ENCODE data around the gene TFCP2. TPM values are rescaled to one million over a fixed set of nuclear protein-coding genes. Genes with fewer than 3 reads are reported as not detected.

Gene TFCP2
- total and polyA plus RNA-seq, 2 of the 13 experiments (the other 11 are each of a cell fraction or from before 2014, with no cell fraction given) = 7.6 to 10.0 TPM

DNA sequence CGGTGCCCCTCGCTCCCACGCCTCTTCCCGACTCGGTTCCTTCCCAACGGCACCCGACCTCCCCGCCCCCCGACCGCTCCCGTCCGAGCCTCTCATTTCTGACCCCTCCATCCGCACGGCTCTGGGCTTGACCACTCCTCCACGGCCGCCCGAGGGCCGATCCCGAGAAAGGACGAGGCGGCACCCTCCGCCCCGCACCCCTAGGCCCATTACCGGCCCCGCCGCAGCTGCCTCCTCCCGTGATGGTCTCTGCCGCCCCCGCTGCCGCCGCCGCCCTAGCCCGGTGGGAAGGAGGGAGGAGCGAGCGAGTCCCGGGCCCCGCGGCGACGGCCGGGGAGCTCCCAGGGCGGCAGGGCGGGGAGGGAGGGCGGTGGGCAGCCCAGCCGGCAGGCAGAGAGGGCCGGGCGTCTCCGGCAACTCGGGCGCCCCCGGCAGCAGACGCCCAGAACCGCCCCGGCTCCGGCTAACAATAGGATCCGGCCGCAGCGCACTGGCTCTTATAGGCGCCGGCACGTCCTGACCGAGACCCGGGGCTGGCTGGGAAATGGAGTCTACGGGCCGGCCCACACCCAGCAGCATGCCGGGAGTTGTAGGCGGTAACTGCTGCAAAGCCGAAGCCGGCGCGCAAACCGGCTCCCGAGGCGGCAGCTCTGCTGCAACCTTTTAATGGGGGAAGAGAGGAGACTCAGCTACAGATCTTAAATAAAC, 89.7 kb downstream of the TFCP2 start, which contains the start of gene CSRNP2 (continued):
- TF ChIP-seq MTA1 (CRISPR knock-in tag; IDR thresholded peaks at IDR 0.05; ENCODE audit: borderline replicate concordance) (0 out of 2 replicates have a peak, but pooled peaks have one; percentile 15), SP5 (CRISPR knock-in tag; IDR thresholded peaks at IDR 0.05; ENCODE audit: borderline replicate concordance, low read depth) (0 out of 2 replicates have a peak, but pooled peaks have one; percentile 17), PHF8 (CRISPR knock-in tag; IDR thresholded peaks at IDR 0.05) (peak; percentile 73), ZNF687 (CRISPR knock-in tag; IDR thresholded peaks at IDR 0.05) (peak; percentile 87), PHF21A (CRISPR knock-in tag; IDR thresholded peaks at IDR 0.05) (peak; percentile 28; the same call in 1 of the 2 replicates), DMAP1 (CRISPR knock-in tag; IDR thresholded peaks at IDR 0.05) (peak; percentile 13; the same call in 1 of the 2 replicates), ELF1 (CRISPR knock-in tag; IDR thresholded peaks at IDR 0.05) (peak; percentile 79), ZNF841 (CRISPR knock-in tag; IDR thresholded peaks at IDR 0.05; ENCODE audit: borderline replicate concordance) (no peak), SPEN (CRISPR knock-in tag; IDR thresholded peaks at IDR 0.05; ENCODE audit: low read depth) (peak; percentile 64), ZNF296 (CRISPR knock-in tag; conservative IDR thresholded peaks at IDR 0.05) (0 out of 2 replicates have a peak, but pooled peaks have one; percentile 56), GABPB1 (CRISPR knock-in tag; IDR thresholded peaks at IDR 0.05) (peak; percentile 88), KDM5A (IDR thresholded peaks at IDR 0.05; ENCODE audit: borderline replicate concordance, low read length) (0 out of 2 replicates have a peak, but pooled peaks have one; percentile 31), KAT8 (CRISPR knock-in tag; IDR thresholded peaks at IDR 0.05) (peak; percentile 84), ZBTB7A (CRISPR knock-in tag; IDR thresholded peaks at IDR 0.05) (no peak), RAD51 (IDR thresholded peaks at IDR 0.05; ENCODE audit: borderline replicate concordance) (no peak), HNF4G (IDR thresholded peaks at IDR 0.05; ENCODE audit: borderline replicate concordance, low read depth, low read length) (0 out of 2 replicates have a peak, but pooled peaks have one; percentile 18), HNF4G (CRISPR knock-in tag; IDR thresholded peaks at IDR 0.05; ENCODE audit: borderline replicate concordance, low read depth) (0 out of 2 replicates have a peak, but pooled peaks have one; percentile 13), ZSCAN30 (CRISPR knock-in tag; IDR thresholded peaks at IDR 0.05) (no peak), CENPT (CRISPR knock-in tag; IDR thresholded peaks at IDR 0.05; ENCODE audit: low read depth) (no peak; the same call in 1 of the 2 replicates)
- TF ChIP-seq, protein P1, sequence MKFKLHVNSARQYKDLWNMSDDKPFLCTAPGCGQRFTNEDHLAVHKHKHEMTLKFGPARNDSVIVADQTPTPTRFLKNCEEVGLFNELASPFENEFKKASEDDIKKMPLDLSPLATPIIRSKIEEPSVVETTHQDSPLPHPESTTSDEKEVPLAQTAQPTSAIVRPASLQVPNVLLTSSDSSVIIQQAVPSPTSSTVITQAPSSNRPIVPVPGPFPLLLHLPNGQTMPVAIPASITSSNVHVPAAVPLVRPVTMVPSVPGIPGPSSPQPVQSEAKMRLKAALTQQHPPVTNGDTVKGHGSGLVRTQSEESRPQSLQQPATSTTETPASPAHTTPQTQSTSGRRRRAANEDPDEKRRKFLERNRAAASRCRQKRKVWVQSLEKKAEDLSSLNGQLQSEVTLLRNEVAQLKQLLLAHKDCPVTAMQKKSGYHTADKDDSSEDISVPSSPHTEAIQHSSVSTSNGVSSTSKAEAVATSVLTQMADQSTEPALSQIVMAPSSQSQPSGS (CRISPR knock-in tag; IDR thresholded peaks at IDR 0.05) = peak; percentile 68; the same call in 1 of the 2 replicates
- TF ChIP-seq, protein P2, sequence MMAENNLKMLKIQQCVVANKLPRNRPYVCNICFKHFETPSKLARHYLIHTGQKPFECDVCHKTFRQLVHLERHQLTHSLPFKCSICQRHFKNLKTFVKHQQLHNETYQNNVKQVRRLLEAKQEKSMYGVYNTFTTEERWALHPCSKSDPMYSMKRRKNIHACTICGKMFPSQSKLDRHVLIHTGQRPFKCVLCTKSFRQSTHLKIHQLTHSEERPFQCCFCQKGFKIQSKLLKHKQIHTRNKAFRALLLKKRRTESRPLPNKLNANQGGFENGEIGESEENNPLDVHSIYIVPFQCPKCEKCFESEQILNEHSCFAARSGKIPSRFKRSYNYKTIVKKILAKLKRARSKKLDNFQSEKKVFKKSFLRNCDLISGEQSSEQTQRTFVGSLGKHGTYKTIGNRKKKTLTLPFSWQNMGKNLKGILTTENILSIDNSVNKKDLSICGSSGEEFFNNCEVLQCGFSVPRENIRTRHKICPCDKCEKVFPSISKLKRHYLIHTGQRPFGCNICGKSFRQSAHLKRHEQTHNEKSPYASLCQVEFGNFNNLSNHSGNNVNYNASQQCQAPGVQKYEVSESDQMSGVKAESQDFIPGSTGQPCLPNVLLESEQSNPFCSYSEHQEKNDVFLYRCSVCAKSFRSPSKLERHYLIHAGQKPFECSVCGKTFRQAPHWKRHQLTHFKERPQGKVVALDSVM (CRISPR knock-in tag; IDR thresholded peaks at IDR 0.05) = peak; percentile 42; the same call in 1 of the 2 replicates
- TF ChIP-seq, protein P3, sequence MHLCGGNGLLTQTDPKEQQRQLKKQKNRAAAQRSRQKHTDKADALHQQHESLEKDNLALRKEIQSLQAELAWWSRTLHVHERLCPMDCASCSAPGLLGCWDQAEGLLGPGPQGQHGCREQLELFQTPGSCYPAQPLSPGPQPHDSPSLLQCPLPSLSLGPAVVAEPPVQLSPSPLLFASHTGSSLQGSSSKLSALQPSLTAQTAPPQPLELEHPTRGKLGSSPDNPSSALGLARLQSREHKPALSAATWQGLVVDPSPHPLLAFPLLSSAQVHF (CRISPR knock-in tag; IDR thresholded peaks at IDR 0.05) = no peak

Measured in HepG2 (cell line).